Measurements from ENCODE around the gene LRG1.

The LRG1 gene

GRCh38 chr19:4516199-4516938, 23.5 kb downstream of the LRG1 start:
- no peak for DNase-seq (ENCODE audit: low read depth in 1 of 2, low spot score in 1 of 2)
- Histone ChIP-seq H3K27me3 (ENCODE audit: insufficient read depth, poor library complexity, severe bottlenecking) (no peaks in the 10 kb centered on the region), H3K4me3 (replicated peaks; ENCODE audit: insufficient read depth, low read length) (no peak overlapping the region), H3K27ac (replicated peaks) (no peak overlapping the region)
- TF ChIP-seq GABPA (IDR thresholded peaks at IDR 0.05; ENCODE audit: low read depth): no peak
- TF ChIP-seq POLR2AphosphoS5 (IDR thresholded peaks at IDR 0.05; ENCODE audit: low read depth): no peak
- TF ChIP-seq SPI1 (IDR thresholded peaks at IDR 0.05; ENCODE audit: borderline replicate concordance, low read depth): no peak
- TF ChIP-seq, protein P1, sequence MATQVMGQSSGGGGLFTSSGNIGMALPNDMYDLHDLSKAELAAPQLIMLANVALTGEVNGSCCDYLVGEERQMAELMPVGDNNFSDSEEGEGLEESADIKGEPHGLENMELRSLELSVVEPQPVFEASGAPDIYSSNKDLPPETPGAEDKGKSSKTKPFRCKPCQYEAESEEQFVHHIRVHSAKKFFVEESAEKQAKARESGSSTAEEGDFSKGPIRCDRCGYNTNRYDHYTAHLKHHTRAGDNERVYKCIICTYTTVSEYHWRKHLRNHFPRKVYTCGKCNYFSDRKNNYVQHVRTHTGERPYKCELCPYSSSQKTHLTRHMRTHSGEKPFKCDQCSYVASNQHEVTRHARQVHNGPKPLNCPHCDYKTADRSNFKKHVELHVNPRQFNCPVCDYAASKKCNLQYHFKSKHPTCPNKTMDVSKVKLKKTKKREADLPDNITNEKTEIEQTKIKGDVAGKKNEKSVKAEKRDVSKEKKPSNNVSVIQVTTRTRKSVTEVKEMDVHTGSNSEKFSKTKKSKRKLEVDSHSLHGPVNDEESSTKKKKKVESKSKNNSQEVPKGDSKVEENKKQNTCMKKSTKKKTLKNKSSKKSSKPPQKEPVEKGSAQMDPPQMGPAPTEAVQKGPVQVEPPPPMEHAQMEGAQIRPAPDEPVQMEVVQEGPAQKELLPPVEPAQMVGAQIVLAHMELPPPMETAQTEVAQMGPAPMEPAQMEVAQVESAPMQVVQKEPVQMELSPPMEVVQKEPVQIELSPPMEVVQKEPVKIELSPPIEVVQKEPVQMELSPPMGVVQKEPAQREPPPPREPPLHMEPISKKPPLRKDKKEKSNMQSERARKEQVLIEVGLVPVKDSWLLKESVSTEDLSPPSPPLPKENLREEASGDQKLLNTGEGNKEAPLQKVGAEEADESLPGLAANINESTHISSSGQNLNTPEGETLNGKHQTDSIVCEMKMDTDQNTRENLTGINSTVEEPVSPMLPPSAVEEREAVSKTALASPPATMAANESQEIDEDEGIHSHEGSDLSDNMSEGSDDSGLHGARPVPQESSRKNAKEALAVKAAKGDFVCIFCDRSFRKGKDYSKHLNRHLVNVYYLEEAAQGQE (IDR thresholded peaks at IDR 0.05; ENCODE audit: insufficient replicate concordance, low read depth): no peak

GRCh38 chr19:4515732-4516131, 24.1 kb downstream of the LRG1 start:
- H3K27ac ChIP-seq (replicated peaks): no peak overlapping the region
- DNase-seq (ENCODE audit: low read depth in 1 of 2, low spot score in 1 of 2): no peak
- no peak overlapping the region for H3K4me3 ChIP-seq (replicated peaks; ENCODE audit: insufficient read depth, low read length)
- TF ChIP-seq, protein P1 (IDR thresholded peaks at IDR 0.05; ENCODE audit: insufficient replicate concordance, low read depth): no peak
- no peak for TF ChIP-seq GABPA (IDR thresholded peaks at IDR 0.05; ENCODE audit: low read depth)
- TF ChIP-seq, protein P2, sequence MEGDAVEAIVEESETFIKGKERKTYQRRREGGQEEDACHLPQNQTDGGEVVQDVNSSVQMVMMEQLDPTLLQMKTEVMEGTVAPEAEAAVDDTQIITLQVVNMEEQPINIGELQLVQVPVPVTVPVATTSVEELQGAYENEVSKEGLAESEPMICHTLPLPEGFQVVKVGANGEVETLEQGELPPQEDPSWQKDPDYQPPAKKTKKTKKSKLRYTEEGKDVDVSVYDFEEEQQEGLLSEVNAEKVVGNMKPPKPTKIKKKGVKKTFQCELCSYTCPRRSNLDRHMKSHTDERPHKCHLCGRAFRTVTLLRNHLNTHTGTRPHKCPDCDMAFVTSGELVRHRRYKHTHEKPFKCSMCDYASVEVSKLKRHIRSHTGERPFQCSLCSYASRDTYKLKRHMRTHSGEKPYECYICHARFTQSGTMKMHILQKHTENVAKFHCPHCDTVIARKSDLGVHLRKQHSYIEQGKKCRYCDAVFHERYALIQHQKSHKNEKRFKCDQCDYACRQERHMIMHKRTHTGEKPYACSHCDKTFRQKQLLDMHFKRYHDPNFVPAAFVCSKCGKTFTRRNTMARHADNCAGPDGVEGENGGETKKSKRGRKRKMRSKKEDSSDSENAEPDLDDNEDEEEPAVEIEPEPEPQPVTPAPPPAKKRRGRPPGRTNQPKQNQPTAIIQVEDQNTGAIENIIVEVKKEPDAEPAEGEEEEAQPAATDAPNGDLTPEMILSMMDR (IDR thresholded peaks at IDR 0.05; ENCODE audit: insufficient read depth, low read length): no peak
- TF ChIP-seq POLR2AphosphoS5 (IDR thresholded peaks at IDR 0.05; ENCODE audit: low read depth): no peak
- no peak for TF ChIP-seq SPI1 (IDR thresholded peaks at IDR 0.05; ENCODE audit: borderline replicate concordance, low read depth)
- no peaks in the 10 kb centered on the region for H3K27me3 ChIP-seq (ENCODE audit: insufficient read depth, poor library complexity, severe bottlenecking)

GRCh38 chr19:4513248-4513647, 26.6 kb downstream of the LRG1 start:
- Histone ChIP-seq H3K4me3 (replicated peaks; ENCODE audit: insufficient read depth, low read length) (no peak overlapping the region), H3K27ac (replicated peaks) (no peak overlapping the region), H3K27me3 (ENCODE audit: insufficient read depth, poor library complexity, severe bottlenecking) (no peaks in the 10 kb centered on the region)
- TF ChIP-seq SPI1 (IDR thresholded peaks at IDR 0.05; ENCODE audit: borderline replicate concordance, low read depth) (no peak), POLR2AphosphoS5 (IDR thresholded peaks at IDR 0.05; ENCODE audit: low read depth) (no peak), GABPA (IDR thresholded peaks at IDR 0.05; ENCODE audit: low read depth) (no peak)
- TF ChIP-seq, protein P1 (IDR thresholded peaks at IDR 0.05; ENCODE audit: insufficient replicate concordance, low read depth): no peak
- TF ChIP-seq, protein P2 (IDR thresholded peaks at IDR 0.05; ENCODE audit: insufficient read depth, low read length): no peak
- no peak for DNase-seq (ENCODE audit: low read depth in 1 of 2, low spot score in 1 of 2)
